ENCODE measurements around the gene GRIK3.

GRCh38 chr1:37064039-37064438 is 29.7 kb upstream of the GRIK3 start:
- TF ChIP-seq CTCF (IDR thresholded peaks at IDR 0.05) (no peak), POLR2A (IDR thresholded peaks at IDR 0.05) (no peak)

All from right lobe of liver (tissue), 4 donors.